B cell (primary cell): ENCODE data around the gene ARPIN.
A peak's percentile ranks its signal among the peaks of the same experiment; 100 is the strongest.

ENCODE experiments used
- EZH2 ChIP-seq: IDR thresholded peaks from 2 replicates; pipeline ENCODE4 v1.6.1; 2012; ENCODE audit warnings: borderline replicate concordance, low read depth, mild to moderate bottlenecking, moderate library complexity, low read length; ENCODE audit not compliant: insufficient read depth, poor library complexity, severe bottlenecking
- TF ChIP-seq, protein P1 (sequence below): fragments of 200-600 bp; IDR thresholded peaks from one replicate; pipeline ENCODE4 v1.8.0; 2022; ENCODE audit warnings: antibody characterized with exemption, mild to moderate bottlenecking

DNA sequence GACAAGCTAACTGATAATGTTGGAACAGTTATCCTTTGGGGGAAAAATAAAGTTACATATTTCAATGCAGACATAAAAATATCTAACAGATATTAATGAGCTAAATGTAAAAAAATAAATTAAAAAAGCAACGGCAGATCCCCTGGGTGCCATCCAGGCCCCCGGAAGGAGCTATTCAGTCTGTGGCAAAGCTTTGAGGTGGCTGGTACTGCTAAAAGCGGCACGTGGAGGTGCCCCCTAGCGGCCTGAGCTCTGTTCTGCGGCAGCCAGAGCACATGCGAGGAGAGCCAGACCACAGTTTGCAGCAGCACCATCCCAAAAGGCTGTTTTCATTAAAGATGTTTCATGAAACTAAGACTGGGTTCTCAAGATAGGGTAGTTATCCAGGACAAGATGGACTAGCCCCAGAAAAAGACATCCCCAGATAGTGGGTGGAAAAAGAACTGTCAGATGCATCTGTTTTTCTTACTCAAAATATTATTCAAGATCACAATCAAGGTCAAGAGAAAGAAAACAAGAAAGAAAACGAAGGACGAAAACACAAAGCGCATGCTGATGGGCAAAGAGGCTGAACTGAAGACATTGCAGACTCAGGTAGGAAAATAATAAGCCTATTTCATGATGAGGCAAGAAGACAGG, 37.7 kb downstream of the ARPIN start:
- TF ChIP-seq, protein P1, sequence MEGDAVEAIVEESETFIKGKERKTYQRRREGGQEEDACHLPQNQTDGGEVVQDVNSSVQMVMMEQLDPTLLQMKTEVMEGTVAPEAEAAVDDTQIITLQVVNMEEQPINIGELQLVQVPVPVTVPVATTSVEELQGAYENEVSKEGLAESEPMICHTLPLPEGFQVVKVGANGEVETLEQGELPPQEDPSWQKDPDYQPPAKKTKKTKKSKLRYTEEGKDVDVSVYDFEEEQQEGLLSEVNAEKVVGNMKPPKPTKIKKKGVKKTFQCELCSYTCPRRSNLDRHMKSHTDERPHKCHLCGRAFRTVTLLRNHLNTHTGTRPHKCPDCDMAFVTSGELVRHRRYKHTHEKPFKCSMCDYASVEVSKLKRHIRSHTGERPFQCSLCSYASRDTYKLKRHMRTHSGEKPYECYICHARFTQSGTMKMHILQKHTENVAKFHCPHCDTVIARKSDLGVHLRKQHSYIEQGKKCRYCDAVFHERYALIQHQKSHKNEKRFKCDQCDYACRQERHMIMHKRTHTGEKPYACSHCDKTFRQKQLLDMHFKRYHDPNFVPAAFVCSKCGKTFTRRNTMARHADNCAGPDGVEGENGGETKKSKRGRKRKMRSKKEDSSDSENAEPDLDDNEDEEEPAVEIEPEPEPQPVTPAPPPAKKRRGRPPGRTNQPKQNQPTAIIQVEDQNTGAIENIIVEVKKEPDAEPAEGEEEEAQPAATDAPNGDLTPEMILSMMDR = peak; percentile 97
- TF ChIP-seq EZH2 = no peak
